SK-N-SH treated with all-trans-retinoic acid at 6 μM for 48 hours (cell line): ENCODE measurements around the gene FAM209B.

Source experiments
- ATAC-seq: fragments of 200-7000 bp; cut with Tn5 transposase; 3 replicates; pipeline ENCODE4 v1.9.1; 2020; ENCODE audit warnings: mild to moderate bottlenecking, moderate library complexity
- ARNTL ChIP-seq: fragments of 450-650 bp; formaldehyde crosslinking; IDR thresholded peaks from 2 replicates; pipeline ENCODE4 v1.5.0; 2020; ENCODE audit warnings: low read depth, mild to moderate bottlenecking, moderate library complexity, borderline replicate concordance
- BACH2 ChIP-seq: fragments of 250-450 bp; sonication (Bioruptor Pico); IDR thresholded peaks from 2 replicates; pipeline ENCODE4 v1.9.0; 2021; ENCODE audit warnings: mild to moderate bottlenecking, borderline replicate concordance
- CSDC2 ChIP-seq: fragments of 250-450 bp; sonication (Bioruptor Pico); IDR thresholded peaks from 2 replicates; pipeline ENCODE4 v1.5.0; 2020; ENCODE audit warnings: mild to moderate bottlenecking, moderate library complexity
- ESRRG ChIP-seq: fragments of 250-450 bp; sonication (Bioruptor Pico); IDR thresholded peaks from 2 replicates; pipeline ENCODE4 v1.6.1; 2021; ENCODE audit warnings: mild to moderate bottlenecking
- GLIS3 ChIP-seq: fragments of 250-450 bp; sonication (Bioruptor Pico); IDR thresholded peaks from 2 replicates; pipeline ENCODE4 v1.5.0; 2020; ENCODE audit warnings: mild to moderate bottlenecking, moderate library complexity
- ISL1 ChIP-seq: fragments of 250-450 bp; sonication (Bioruptor Pico); IDR thresholded peaks from 2 replicates; pipeline ENCODE4 v2.1.2; 2022; ENCODE audit warnings: mild to moderate bottlenecking, moderate library complexity
- OSR1 ChIP-seq: fragments of 250-450 bp; sonication (Bioruptor Pico); IDR thresholded peaks from 2 replicates; pipeline ENCODE4 v1.8.0; 2022; ENCODE audit warnings: moderate library complexity, mild to moderate bottlenecking, inconsistent platforms
- PPARA ChIP-seq: fragments of 250-450 bp; sonication (Bioruptor Pico); IDR thresholded peaks from 2 replicates; pipeline ENCODE4 v1.5.0; 2020; ENCODE audit warnings: mild to moderate bottlenecking, borderline replicate concordance
- RARB ChIP-seq: fragments of 250-450 bp; sonication (Bioruptor Pico); IDR thresholded peaks from 2 replicates; pipeline ENCODE4 v1.8.0; 2021; ENCODE audit warnings: mild to moderate bottlenecking, moderate library complexity
- SNAI2 ChIP-seq: fragments of 250-450 bp; sonication (Bioruptor Pico); IDR thresholded peaks from 2 replicates; pipeline ENCODE4 v1.5.0; 2020; ENCODE audit warnings: mild to moderate bottlenecking, moderate library complexity
- TCF4 ChIP-seq: fragments of 250-450 bp; sonication (Bioruptor Pico); IDR thresholded peaks from 2 replicates; pipeline ENCODE4 v1.8.0; 2021; ENCODE audit warnings: mild to moderate bottlenecking, moderate library complexity, borderline replicate concordance
- TOX ChIP-seq: fragments of 250-450 bp; sonication (Bioruptor Pico); IDR thresholded peaks from 2 replicates; pipeline ENCODE4 v1.8.0; 2021; ENCODE audit warnings: mild to moderate bottlenecking, moderate library complexity, borderline replicate concordance
- ZC3H10 ChIP-seq: fragments of 250-450 bp; sonication (Bioruptor Pico); IDR thresholded peaks from 2 replicates; pipeline ENCODE4 v1.5.1; 2021; ENCODE audit warnings: mild to moderate bottlenecking, moderate library complexity
- ZFP3 ChIP-seq: fragments of 250-450 bp; sonication (Bioruptor Pico); IDR thresholded peaks from 2 replicates; pipeline ENCODE4 v1.5.0; 2020; ENCODE audit warnings: mild to moderate bottlenecking, moderate library complexity
- ZFP30 ChIP-seq: fragments of 450-650 bp; formaldehyde crosslinking; IDR thresholded peaks from 2 replicates; pipeline ENCODE4 v1.5.0; 2022; ENCODE audit warnings: mild to moderate bottlenecking, moderate library complexity
- ZNF70 ChIP-seq: fragments of 450-650 bp; formaldehyde crosslinking; IDR thresholded peaks from 2 replicates; pipeline ENCODE4 v1.5.0; 2020; ENCODE audit warnings: mild to moderate bottlenecking, moderate library complexity
- ZNF8 ChIP-seq: fragments of 450-650 bp; formaldehyde crosslinking; IDR thresholded peaks from 2 replicates; pipeline ENCODE4 v1.5.0; 2020; ENCODE audit warnings: mild to moderate bottlenecking, moderate library complexity
- TF ChIP-seq, protein P1 (sequence below): fragments of 250-450 bp; sonication (Bioruptor Pico); IDR thresholded peaks from 2 replicates; pipeline ENCODE4 v1.5.0; 2020; ENCODE audit warnings: mild to moderate bottlenecking, moderate library complexity
- TF ChIP-seq, protein P2 (sequence below): fragments of 250-450 bp; sonication (Bioruptor Pico); IDR thresholded peaks from 2 replicates; pipeline ENCODE4 v1.8.0; 2020; ENCODE audit warnings: mild to moderate bottlenecking, moderate library complexity, borderline replicate concordance
- TF ChIP-seq, protein P3 (sequence below): fragments of 250-450 bp; sonication (Bioruptor Pico); IDR thresholded peaks from 2 replicates; pipeline ENCODE4 v1.5.1; 2020; ENCODE audit warnings: low read depth, mild to moderate bottlenecking, moderate library complexity
- TF ChIP-seq, protein P4 (sequence below): fragments of 250-450 bp; sonication (Bioruptor Pico); IDR thresholded peaks from 2 replicates; pipeline ENCODE4 v1.8.0; 2021; ENCODE audit warnings: low read depth, mild to moderate bottlenecking, moderate library complexity, borderline replicate concordance

Gene FAM209B

DNA sequence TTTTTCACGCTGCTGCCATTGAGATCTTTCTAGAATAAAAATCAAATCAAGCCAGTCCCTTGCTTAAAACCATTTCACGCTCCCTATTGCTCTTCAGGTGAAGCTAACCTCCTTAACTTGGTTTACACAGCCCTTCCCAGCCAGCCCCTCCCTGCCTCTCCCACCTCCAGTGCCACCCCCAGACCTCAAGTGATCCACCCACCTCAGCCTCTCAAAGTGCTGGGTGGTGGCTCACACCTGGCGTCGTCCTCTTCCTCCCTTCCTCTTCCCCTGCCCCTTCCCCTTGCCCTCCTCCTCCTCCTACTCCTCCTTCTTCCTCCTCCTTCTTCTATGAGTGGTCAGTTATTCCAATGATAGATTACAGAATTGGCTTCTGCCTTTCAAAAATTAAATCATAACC is 42.9 kb downstream of the FAM209B start:
- TF ChIP-seq ARNTL (CRISPR knock-in tag): no peak
- no peak for ATAC-seq

DNA sequence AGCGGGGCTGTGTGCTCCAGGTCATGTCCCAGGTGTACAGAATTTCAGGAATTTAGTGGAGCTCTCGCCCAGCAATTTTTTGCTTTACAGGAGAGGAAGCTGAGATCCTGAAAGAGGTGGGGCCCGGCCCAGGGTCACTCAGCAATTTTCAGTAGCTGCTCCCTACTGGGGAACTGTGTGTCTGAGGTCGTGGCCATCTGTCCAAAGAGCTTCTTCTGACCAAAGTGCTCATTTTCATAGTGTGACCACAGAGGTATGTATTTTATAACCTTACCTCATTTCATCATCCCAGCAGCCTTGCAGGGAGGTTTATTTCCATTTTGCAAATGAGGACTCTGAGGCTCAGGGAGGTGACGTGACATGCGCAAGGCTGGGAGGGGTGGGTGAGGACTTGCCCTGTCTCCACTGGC is 46.3 kb downstream of the FAM209B start:
- no peak for ATAC-seq
- TF ChIP-seq SNAI2: no peak
- TF ChIP-seq, protein P1, sequence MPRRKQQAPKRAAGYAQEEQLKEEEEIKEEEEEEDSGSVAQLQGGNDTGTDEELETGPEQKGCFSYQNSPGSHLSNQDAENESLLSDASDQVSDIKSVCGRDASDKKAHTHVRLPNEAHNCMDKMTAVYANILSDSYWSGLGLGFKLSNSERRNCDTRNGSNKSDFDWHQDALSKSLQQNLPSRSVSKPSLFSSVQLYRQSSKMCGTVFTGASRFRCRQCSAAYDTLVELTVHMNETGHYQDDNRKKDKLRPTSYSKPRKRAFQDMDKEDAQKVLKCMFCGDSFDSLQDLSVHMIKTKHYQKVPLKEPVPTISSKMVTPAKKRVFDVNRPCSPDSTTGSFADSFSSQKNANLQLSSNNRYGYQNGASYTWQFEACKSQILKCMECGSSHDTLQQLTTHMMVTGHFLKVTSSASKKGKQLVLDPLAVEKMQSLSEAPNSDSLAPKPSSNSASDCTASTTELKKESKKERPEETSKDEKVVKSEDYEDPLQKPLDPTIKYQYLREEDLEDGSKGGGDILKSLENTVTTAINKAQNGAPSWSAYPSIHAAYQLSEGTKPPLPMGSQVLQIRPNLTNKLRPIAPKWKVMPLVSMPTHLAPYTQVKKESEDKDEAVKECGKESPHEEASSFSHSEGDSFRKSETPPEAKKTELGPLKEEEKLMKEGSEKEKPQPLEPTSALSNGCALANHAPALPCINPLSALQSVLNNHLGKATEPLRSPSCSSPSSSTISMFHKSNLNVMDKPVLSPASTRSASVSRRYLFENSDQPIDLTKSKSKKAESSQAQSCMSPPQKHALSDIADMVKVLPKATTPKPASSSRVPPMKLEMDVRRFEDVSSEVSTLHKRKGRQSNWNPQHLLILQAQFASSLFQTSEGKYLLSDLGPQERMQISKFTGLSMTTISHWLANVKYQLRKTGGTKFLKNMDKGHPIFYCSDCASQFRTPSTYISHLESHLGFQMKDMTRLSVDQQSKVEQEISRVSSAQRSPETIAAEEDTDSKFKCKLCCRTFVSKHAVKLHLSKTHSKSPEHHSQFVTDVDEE (CRISPR knock-in tag): no peak
- no peak for TF ChIP-seq PPARA (CRISPR knock-in tag)
- TF ChIP-seq ZNF8: no peak
- TF ChIP-seq RARB (CRISPR knock-in tag): no peak
- TF ChIP-seq ZFP3: no peak
- TF ChIP-seq, protein P2, sequence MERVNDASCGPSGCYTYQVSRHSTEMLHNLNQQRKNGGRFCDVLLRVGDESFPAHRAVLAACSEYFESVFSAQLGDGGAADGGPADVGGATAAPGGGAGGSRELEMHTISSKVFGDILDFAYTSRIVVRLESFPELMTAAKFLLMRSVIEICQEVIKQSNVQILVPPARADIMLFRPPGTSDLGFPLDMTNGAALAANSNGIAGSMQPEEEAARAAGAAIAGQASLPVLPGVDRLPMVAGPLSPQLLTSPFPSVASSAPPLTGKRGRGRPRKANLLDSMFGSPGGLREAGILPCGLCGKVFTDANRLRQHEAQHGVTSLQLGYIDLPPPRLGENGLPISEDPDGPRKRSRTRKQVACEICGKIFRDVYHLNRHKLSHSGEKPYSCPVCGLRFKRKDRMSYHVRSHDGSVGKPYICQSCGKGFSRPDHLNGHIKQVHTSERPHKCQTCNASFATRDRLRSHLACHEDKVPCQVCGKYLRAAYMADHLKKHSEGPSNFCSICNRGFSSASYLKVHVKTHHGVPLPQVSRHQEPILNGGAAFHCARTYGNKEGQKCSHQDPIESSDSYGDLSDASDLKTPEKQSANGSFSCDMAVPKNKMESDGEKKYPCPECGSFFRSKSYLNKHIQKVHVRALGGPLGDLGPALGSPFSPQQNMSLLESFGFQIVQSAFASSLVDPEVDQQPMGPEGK: no peak
- TF ChIP-seq ISL1: no peak

DNA sequence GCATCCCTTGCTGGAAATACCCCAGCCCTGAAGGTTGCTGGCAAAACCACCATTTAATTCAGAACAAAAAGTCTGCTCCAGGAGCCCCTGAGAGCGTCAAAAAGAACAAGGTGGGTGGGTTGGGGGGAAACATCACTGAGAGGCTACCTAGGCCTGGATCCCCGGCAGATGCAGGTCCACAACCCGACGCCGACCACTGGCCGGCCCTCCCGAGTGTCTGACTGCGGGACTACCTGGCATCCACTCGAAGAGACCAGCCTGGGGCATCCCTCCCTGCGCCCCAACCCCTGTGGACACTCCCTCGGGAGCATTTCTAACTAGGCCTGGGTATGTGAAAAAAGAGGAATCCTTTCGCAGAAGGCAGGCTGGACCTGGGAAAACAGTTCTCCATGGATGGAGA is 47.2 kb downstream of the FAM209B start:
- TF ChIP-seq TCF4: no peak
- TF ChIP-seq ARNTL (CRISPR knock-in tag): no peak
- TF ChIP-seq CSDC2: no peak
- no peak for TF ChIP-seq RARB (CRISPR knock-in tag)
- no peak for TF ChIP-seq ZC3H10
- no peak for TF ChIP-seq ZNF70 (CRISPR knock-in tag)
- no peak for TF ChIP-seq ZFP30 (CRISPR knock-in tag)
- TF ChIP-seq, protein P3, sequence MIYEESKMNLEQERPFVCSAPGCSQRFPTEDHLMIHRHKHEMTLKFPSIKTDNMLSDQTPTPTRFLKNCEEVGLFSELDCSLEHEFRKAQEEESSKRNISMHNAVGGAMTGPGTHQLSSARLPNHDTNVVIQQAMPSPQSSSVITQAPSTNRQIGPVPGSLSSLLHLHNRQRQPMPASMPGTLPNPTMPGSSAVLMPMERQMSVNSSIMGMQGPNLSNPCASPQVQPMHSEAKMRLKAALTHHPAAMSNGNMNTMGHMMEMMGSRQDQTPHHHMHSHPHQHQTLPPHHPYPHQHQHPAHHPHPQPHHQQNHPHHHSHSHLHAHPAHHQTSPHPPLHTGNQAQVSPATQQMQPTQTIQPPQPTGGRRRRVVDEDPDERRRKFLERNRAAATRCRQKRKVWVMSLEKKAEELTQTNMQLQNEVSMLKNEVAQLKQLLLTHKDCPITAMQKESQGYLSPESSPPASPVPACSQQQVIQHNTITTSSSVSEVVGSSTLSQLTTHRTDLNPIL (CRISPR knock-in tag): no peak
- TF ChIP-seq, protein P2: no peak
- no peak for TF ChIP-seq GLIS3 (CRISPR knock-in tag)
- TF ChIP-seq ESRRG: no peak
- TF ChIP-seq, protein P1 (CRISPR knock-in tag): no peak
- TF ChIP-seq ZNF8: no peak
- TF ChIP-seq TOX (CRISPR knock-in tag): no peak
- TF ChIP-seq BACH2 (CRISPR knock-in tag): no peak
- TF ChIP-seq ISL1: no peak
- no peak for TF ChIP-seq PPARA (CRISPR knock-in tag)
- no peak for TF ChIP-seq ZFP3
- no peak for TF ChIP-seq OSR1 (CRISPR knock-in tag)
- TF ChIP-seq, protein P4, sequence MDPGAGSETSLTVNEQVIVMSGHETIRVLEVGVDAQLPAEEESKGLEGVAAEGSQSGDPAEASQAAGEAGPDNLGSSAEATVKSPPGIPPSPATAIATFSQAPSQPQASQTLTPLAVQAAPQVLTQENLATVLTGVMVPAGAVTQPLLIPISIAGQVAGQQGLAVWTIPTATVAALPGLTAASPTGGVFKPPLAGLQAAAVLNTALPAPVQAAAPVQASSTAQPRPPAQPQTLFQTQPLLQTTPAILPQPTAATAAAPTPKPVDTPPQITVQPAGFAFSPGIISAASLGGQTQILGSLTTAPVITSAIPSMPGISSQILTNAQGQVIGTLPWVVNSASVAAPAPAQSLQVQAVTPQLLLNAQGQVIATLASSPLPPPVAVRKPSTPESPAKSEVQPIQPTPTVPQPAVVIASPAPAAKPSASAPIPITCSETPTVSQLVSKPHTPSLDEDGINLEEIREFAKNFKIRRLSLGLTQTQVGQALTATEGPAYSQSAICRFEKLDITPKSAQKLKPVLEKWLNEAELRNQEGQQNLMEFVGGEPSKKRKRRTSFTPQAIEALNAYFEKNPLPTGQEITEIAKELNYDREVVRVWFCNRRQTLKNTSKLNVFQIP (CRISPR knock-in tag): no peak
- TF ChIP-seq, all 23 proteins: peak for 0

More for the DNA sequence above, 47.2 kb downstream of the FAM209B start:
- no peak for ATAC-seq
